NT2/D1 (cell line): ENCODE results near the gene SMU1.

Experiments used
- SUZ12 ChIP-seq: IDR thresholded peaks from 2 replicates; pipeline ENCODE4 v1.6.1; 2011; ENCODE audit not compliant: insufficient read length, insufficient read depth; ENCODE audit errors: extremely low read depth
- YY1 ChIP-seq: IDR thresholded peaks from 2 replicates; pipeline ENCODE4 v1.6.1; 2011; ENCODE audit not compliant: insufficient read length, insufficient read depth

DNA sequence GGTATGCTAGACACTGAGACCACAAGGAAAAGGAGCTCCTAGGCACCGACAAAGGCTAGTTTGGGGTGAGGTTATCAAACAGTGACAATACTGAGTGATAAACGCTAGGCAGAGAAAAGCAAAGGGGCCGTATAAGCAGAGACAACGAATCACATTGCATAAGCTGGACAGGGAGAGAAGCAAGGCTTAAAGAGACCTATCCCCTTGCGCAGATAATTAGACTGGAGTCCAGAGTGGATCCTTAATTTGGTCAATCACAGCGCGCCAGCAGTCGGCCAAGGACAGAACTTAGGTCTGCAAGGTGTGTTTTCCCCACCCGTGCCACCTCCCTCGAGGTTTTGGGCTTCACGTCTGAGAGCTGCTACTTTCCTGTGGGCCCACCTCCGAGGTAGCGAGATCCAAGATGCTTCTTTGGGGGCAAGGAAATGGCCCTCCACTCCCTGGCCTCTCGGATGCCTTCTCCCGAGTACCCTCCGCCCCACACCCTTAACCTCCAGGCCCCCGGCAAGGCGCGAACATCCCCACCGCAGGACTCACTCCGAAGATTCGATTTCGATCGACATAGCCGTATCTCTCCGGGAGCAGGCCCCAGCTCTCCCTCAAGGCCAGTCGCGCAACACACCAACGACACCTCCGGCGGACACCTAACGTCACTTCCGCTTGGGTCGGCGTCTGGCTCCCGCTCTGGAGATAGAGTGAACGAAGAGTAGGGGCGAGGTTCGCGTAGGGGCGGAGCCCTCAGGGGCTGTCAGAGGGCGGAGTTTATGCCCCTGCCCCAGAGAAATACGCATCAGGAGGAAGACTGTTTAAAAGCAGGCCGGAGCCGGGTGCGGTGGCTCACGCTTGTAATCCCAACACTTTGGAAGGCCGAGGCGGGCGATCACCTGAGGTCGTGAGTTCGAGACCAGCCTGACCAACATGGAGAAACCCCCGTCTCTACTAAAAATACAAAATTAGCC is at the start of gene SMU1:
- no peak for TF ChIP-seq SUZ12
- TF ChIP-seq YY1 = no peak
